ENCODE results near the gene POU5F1. TPM values are rescaled to one million over a fixed set of nuclear protein-coding genes. Genes with fewer than 3 reads are reported as not detected.
A peak's percentile ranks its signal among the peaks of the same experiment; 100 is the strongest.
"Not testable (repeated sequence)": the region's sequence is repeated elsewhere in the genome, so short reads cannot be mapped to it uniquely, and the experiment has no call there.

Gene POU5F1
- total and polyA plus RNA-seq, 12 donors: 0.29 to 2.0 (median 0.39) TPM; not detected in 1

GRCh38 chr6:31165986-31166385, 4.5 kb downstream of the POU5F1 start:
- TF ChIP-seq CTCF (IDR thresholded peaks at IDR 0.05): no peak
- Histone ChIP-seq H3K27ac (no peak overlapping the region), H3K36me3 (peaks cover 0 to 19% (median 0%) of the 10 kb centered on the region in 9 donors), H3K4me3 (no peak overlapping the region), H3K27me3 (no peaks in the 10 kb centered on the region), H3K9me3 (no peaks in the 10 kb centered on the region), H3K4me1 (peaks cover 0 to 4% (median 0%) of the 10 kb centered on the region in 9 donors)
- DNase-seq (no peak), ATAC-seq (no peak)
- 69 to 78% methylated on average over 5 of the region's 5 CpGs for WGBS, 2 donors
- intact Hi-C loops (cut with DNase I): no loop called here

- H3K27me3 ChIP-seq; DNase-seq; ATAC-seq; H3K4me1 ChIP-seq; H3K9me3 ChIP-seq; H3K27ac ChIP-seq; intact Hi-C loops (cut with DNase I); H3K4me3 ChIP-seq: not testable (repeated sequence)
- peaks cover 0 to 19% (median 0%) of the 10 kb centered on the region in 9 donors for H3K36me3 ChIP-seq
- 78% methylated on average over 17 of the region's 17 CpGs for WGBS, 2 donors
These were observed 5.2 kb downstream of the POU5F1 start for GRCh38 chr6:31165064-31165832.

- H3K27me3 ChIP-seq; H3K9me3 ChIP-seq; DNase-seq; H3K4me3 ChIP-seq; intact Hi-C loops (cut with DNase I); ATAC-seq; H3K27ac ChIP-seq: not testable (repeated sequence)
- WGBS, 2 donors: 95 to 97% methylated on average over 7 of the region's 9 CpGs
- Histone ChIP-seq H3K36me3 (peaks cover 0 to 19% (median 0%) of the 10 kb centered on the region in 9 donors), H3K4me1 (peaks cover 0 to 14% (median 3%) of the 10 kb centered on the region in 9 donors)
These were observed 5.9 kb downstream of the POU5F1 start for GRCh38 chr6:31164475-31165063.

GRCh38 chr6:31163922-31164321, 6.6 kb downstream of the POU5F1 start:
- no peak overlapping the region for H3K4me3 ChIP-seq
- DNase-seq (no peak), ATAC-seq (peak in 6 of 8 donors; percentile 17 to 78 (median 71))
- TF ChIP-seq CTCF (IDR thresholded peaks at IDR 0.05): no peak
- intact Hi-C loops (cut with DNase I): no loop called here
- no peaks in the 10 kb centered on the region for H3K9me3 ChIP-seq
- peaks cover 0 to 19% (median 0%) of the 10 kb centered on the region in 9 donors for H3K36me3 ChIP-seq
- no peak overlapping the region for H3K27ac ChIP-seq
- H3K4me1 ChIP-seq: peaks cover 0 to 21% (median 10%) of the 10 kb centered on the region in 9 donors
- H3K27me3 ChIP-seq: no peaks in the 10 kb centered on the region

- WGBS, 2 donors: 85 to 86% methylated on average over 13 of the region's 13 CpGs
- Histone ChIP-seq H3K4me1 (peaks cover under 1 to 26% (median 14%) of the 10 kb centered on the region in 9 donors), H3K4me3 (no peak overlapping the region), H3K36me3 (peaks cover 0 to 19% (median 0%) of the 10 kb centered on the region in 9 donors), H3K27ac (no peak overlapping the region), H3K9me3 (no peaks in the 10 kb centered on the region), H3K27me3 (no peaks in the 10 kb centered on the region)
- intact Hi-C loops (cut with DNase I): no loop called here
- ATAC-seq (no peak), DNase-seq (no peak)
- TF ChIP-seq CTCF (IDR thresholded peaks at IDR 0.05): no peak
These were observed 7.9 kb downstream of the POU5F1 start for GRCh38 chr6:31162463-31163165.

All from heart right ventricle (tissue), 16 donors.